HCT116 (cell line): Measurements from ENCODE around the gene CD44. TPM values are rescaled to one million over a fixed set of nuclear protein-coding genes. Genes with fewer than 3 reads are reported as not detected.

ENCODE experiments used
- ATAC-seq: fragments of 200-7000 bp; cut with Tn5 transposase; 2 replicates; pipeline ENCODE4 v1.9.1; 2020; ENCODE audit warnings: mild to moderate bottlenecking, moderate library complexity
- BruUV-seq: library from RNA; stranded (reverse); fragments of 400-500 nt; replicated peaks from 2 replicates; lab custom pipeline; 2021; lab: Mats Ljungman, UMichigan
- CTCF ChIA-PET: fragments of 300-600 bp; sonication (Branson Sonifier 250); formaldehyde crosslinking; loops from one replicate; lab custom pipeline; 2021; ENCODE audit warnings: antibody characterized with exemption; lab: Charles Lee
- POLR2A ChIA-PET: fragments of 300-600, 350-600 bp; sonication (Branson Sonifier 250); formaldehyde crosslinking; loops from one replicate; lab custom pipeline; 2021; ENCODE audit warnings: antibody characterized with exemption; lab: Charles Lee
- RAD21 ChIA-PET, 2 experiments: fragments of 300-600 bp; sonication (Branson Sonifier 250); formaldehyde crosslinking; loops; one replicate each; lab custom pipeline; 2023; ENCODE audit warnings: low total read pairs in 2 of 2; ENCODE audit not compliant: uncharacterized antibody in 2 of 2, unreplicated experiment in 2 of 2, low non-redundant PET in 1 of 2; lab: Charles Lee
- DNase-seq: peaks from one replicate; pipeline ENCODE4 v3.0.0-alpha.2; 2010; ENCODE audit warnings: low read depth, low spot score
- H2AFZ ChIP-seq: fragments of 200-600 bp; shearing (Covaris generic), sonication (generic); 2 replicates; pipeline ENCODE4 v1.6.1; 2017; ENCODE audit warnings: low read depth, mixed run types, mixed read lengths, antibody characterized with exemption, low read length; ENCODE audit not compliant: poor library complexity, severe bottlenecking
- H3K27ac ChIP-seq: 2 replicates; pipeline ENCODE4 v1.5.1; 2012; ENCODE audit warnings: low read depth, low read length
- H3K27me3 ChIP-seq: fragments of 200-600 bp; sonication (generic); 2 replicates; pipeline ENCODE4 v1.6.1; 2016; ENCODE audit warnings: mixed run types, low read length, mixed read lengths; ENCODE audit not compliant: insufficient read depth
- H3K36me3 ChIP-seq, 2 experiments: fragments of 200-500 bp in 1 of 2; fragments of 200-600 bp in 1 of 2; sonication (Bioruptor generic) in 1 of 2; sonication (generic) in 1 of 2; 2 replicates each; pipeline versions ENCODE4 v1.5.1 to v1.6.1; 2014 to 2016; ENCODE audit warnings: low read length in 2 of 2, inconsistent platforms in 1 of 2, mixed read lengths in 1 of 2, mixed run types in 1 of 2; ENCODE audit not compliant: insufficient read depth in 2 of 2, control insufficient read depth in 1 of 2
- H3K4me1 ChIP-seq, 2 experiments: fragments of 200-600 bp in 1 of 2; sonication (generic) in 1 of 2; 2 replicates each; pipeline versions ENCODE4 v1.5.1 to v1.6.1; 2012 to 2017; ENCODE audit warnings: low read length in 2 of 2, inconsistent platforms in 1 of 2, mild to moderate bottlenecking in 1 of 2, mixed read lengths in 1 of 2, mixed run types in 1 of 2, moderate library complexity in 1 of 2; ENCODE audit not compliant: insufficient read depth in 2 of 2, control insufficient read depth in 1 of 2
- H3K4me2 ChIP-seq: fragments of 200-600 bp; sonication (generic); 2 replicates; pipeline ENCODE4 v1.6.1; 2017; ENCODE audit warnings: mixed run types, low read length, mixed read lengths
- H3K4me3 ChIP-seq, 2 experiments: fragments of 200-600 bp in 1 of 2; sonication (generic) in 1 of 2; replicated peaks in 1 of 2; 2 replicates each; pipeline ENCODE4 v1.5.1; 2011 to 2016; ENCODE audit warnings: low read length in 2 of 2, control low read depth in 1 of 2, low read depth in 1 of 2, mild to moderate bottlenecking in 1 of 2, mixed read lengths in 1 of 2, mixed run types in 1 of 2
- H3K79me2 ChIP-seq: fragments of 200-600 bp; sonication (generic); 2 replicates; pipeline ENCODE4 v1.6.1; 2017; ENCODE audit warnings: mild to moderate bottlenecking, mixed run types, low read length, moderate library complexity, mixed read lengths; ENCODE audit not compliant: insufficient read depth
- H3K9ac ChIP-seq: fragments of 200-600 bp; sonication (generic); 2 replicates; pipeline ENCODE4 v1.6.1; 2016; ENCODE audit warnings: low read length, mixed read lengths
- H3K9me2 ChIP-seq: fragments of 200-600 bp; sonication (generic), shearing (Covaris generic); 2 replicates; pipeline ENCODE4 v1.6.1; 2017; ENCODE audit warnings: mixed run types, mild to moderate bottlenecking, moderate library complexity; ENCODE audit not compliant: insufficient read depth
- H3K9me3 ChIP-seq, 2 experiments: fragments of 200-500 bp in 1 of 2; fragments of 200-600 bp in 1 of 2; sonication (Bioruptor generic) in 1 of 2; sonication (generic) in 1 of 2; 2 replicates each; pipeline ENCODE4 v1.6.1; 2014 to 2017; ENCODE audit warnings: low read length in 2 of 2, mixed read lengths in 2 of 2, inconsistent platforms in 1 of 2, low read depth in 1 of 2, mild to moderate bottlenecking in 1 of 2, mixed run types in 1 of 2, moderate library complexity in 1 of 2; ENCODE audit not compliant: control insufficient read depth in 1 of 2, insufficient read depth in 1 of 2
- H4K20me1 ChIP-seq: fragments of 200-600 bp; sonication (generic), shearing (Covaris generic); 2 replicates; pipeline ENCODE4 v1.6.1; 2017; ENCODE audit warnings: mixed run types, mild to moderate bottlenecking, moderate library complexity; ENCODE audit not compliant: insufficient read depth
- ATF3 ChIP-seq: IDR thresholded peaks from 2 replicates; pipeline ENCODE4 v1.6.1; 2012
- ELF1 ChIP-seq: IDR thresholded peaks from 2 replicates; pipeline ENCODE4 v1.6.1; 2012; ENCODE audit warnings: low read depth, borderline replicate concordance
- EZH2 ChIP-seq: fragments of 200-600 bp; sonication (generic); IDR thresholded peaks from 2 replicates; pipeline ENCODE4 v1.6.1; 2017; ENCODE audit warnings: antibody characterized with exemption, mixed run types
- FOSL1 ChIP-seq: IDR thresholded peaks from 2 replicates; pipeline ENCODE4 v1.6.1; 2012; ENCODE audit warnings: low read depth
- JUND ChIP-seq: IDR thresholded peaks from 2 replicates; pipeline ENCODE4 v1.6.1; 2012
- MAX ChIP-seq: IDR thresholded peaks from 2 replicates; pipeline ENCODE4 v1.6.1; 2012
- POLR2A ChIP-seq: IDR thresholded peaks from 2 replicates; pipeline ENCODE4 v1.7.0; 2011; ENCODE audit warnings: borderline replicate concordance; ENCODE audit not compliant: insufficient read depth, insufficient read length; ENCODE audit errors: extremely low read depth
- POLR2AphosphoS5 ChIP-seq: IDR thresholded peaks from 2 replicates; pipeline ENCODE4 v1.6.1; 2011; ENCODE audit warnings: mild to moderate bottlenecking, low read depth, low read length, moderate library complexity
- REST ChIP-seq: IDR thresholded peaks from 2 replicates; pipeline ENCODE4 v1.6.1; 2012; ENCODE audit warnings: low read depth
- SP1 ChIP-seq: IDR thresholded peaks from 2 replicates; pipeline ENCODE4 v1.6.1; 2012; ENCODE audit warnings: low read depth
- SRF ChIP-seq: IDR thresholded peaks from 2 replicates; pipeline ENCODE4 v1.6.1; 2012; ENCODE audit warnings: low read depth
- TCF7L2 ChIP-seq: IDR thresholded peaks from 2 replicates; pipeline ENCODE4 v1.7.0; 2011; ENCODE audit warnings: borderline replicate concordance, inconsistent platforms; ENCODE audit not compliant: insufficient read depth, insufficient read length; ENCODE audit errors: extremely low read depth
- YY1 ChIP-seq: IDR thresholded peaks from 2 replicates; pipeline ENCODE4 v1.6.1; 2011; ENCODE audit warnings: low read length, low read depth, moderate library complexity, mild to moderate bottlenecking; ENCODE audit not compliant: insufficient replicate concordance; ENCODE audit errors: extremely low read depth
- ZBTB33 ChIP-seq: IDR thresholded peaks from 2 replicates; pipeline ENCODE4 v1.6.1; 2011; ENCODE audit warnings: mild to moderate bottlenecking, low read length, moderate library complexity; ENCODE audit not compliant: insufficient replicate concordance; ENCODE audit errors: extremely low read depth
- ZFX ChIP-seq: fragments of 450-650 bp; IDR thresholded peaks from 2 replicates; pipeline ENCODE4 v1.6.1; 2017
- ZNF274 ChIP-seq: fragments of 200-500 bp; sonication (Bioruptor generic); IDR thresholded peaks from 2 replicates; pipeline ENCODE4 v1.6.1; 2014; ENCODE audit warnings: mild to moderate bottlenecking, low read depth, low read length, inconsistent platforms
- intact Hi-C: fragments of 100-400 bp; cut with micrococcal nuclease; formaldehyde crosslinking; loops from 2 replicates; pipeline ENCODE4 v1.10.0; 2022
- total RNA-seq: library from RNA; stranded (reverse); gene quantifications from one replicate; pipeline ENCODE4 v1.2.1, GENCODE V29; 2021; ENCODE audit not compliant: unreplicated experiment

The CD44 gene
- total RNA-seq, 1 experiment from 2014 or later, result 742 TPM

- Histone ChIP-seq H3K4me2 (no peak overlapping the region), H3K9me2 (no peaks in the 10 kb centered on the region), H2AFZ (no peak overlapping the region), H3K27me3 (no peaks in the 10 kb centered on the region), H3K36me3 (peaks cover 61 to 72% of the 10 kb centered on the region in 2 experiments), H4K20me1 (no peaks in the 10 kb centered on the region), H3K9ac (no peak overlapping the region), H3K4me3 (no peak overlapping the region), H3K27ac (peak overlapping the region; percentile 44; the same call in 1 of the 2 replicates), H3K79me2 (peaks cover 89% of the 10 kb centered on the region), H3K9me3 (no peaks in the 10 kb centered on the region), H3K4me1 (peaks cover 7 to 17% of the 10 kb centered on the region in 2 experiments)
- DNase-seq (no peak), ATAC-seq (no peak)
- TF ChIP-seq EZH2, result no peak
- no peak for TF ChIP-seq FOSL1
- no peak for TF ChIP-seq REST
- TF ChIP-seq SRF, result no peak
- no peak for TF ChIP-seq SP1
- TF ChIP-seq POLR2AphosphoS5, result no peak
- TF ChIP-seq TCF7L2, result no peak
- no peak for TF ChIP-seq ATF3
- no peak for TF ChIP-seq JUND
- TF ChIP-seq ZFX, result no peak
- TF ChIP-seq ZNF274, result no peak
- TF ChIP-seq POLR2A, result no peak
- no peak for TF ChIP-seq YY1
- TF ChIP-seq MAX, result no peak
- no peak for TF ChIP-seq ELF1
- no peak for TF ChIP-seq ZBTB33
- RAD21 ChIA-PET, result no interaction called here
- intact Hi-C loops, result no loop called here
- CTCF ChIA-PET, result no interaction called here
- no TSS peak for BruUV-seq
- POLR2A ChIA-PET, result interaction anchor here (1.1 kb wide), 1 partner anchor 13 kb away, joined by 3 read pairs; no protein-coding TSS in a partner anchor
These were observed 40.6 kb downstream of the CD44 start for GRCh38 chr11:35179466-35180135.
